ENCODE results near the gene DACH1. TPM values are rescaled to one million over a fixed set of nuclear protein-coding genes. Genes with fewer than 3 reads are reported as not detected.
A peak's percentile ranks its signal among the peaks of the same experiment; 100 is the strongest.

DACH1 gene
- total RNA-seq, 1 donor from 2014 or later, result 2.6 TPM

- peak; percentile 5 for DNase-seq (ENCODE audit: low read depth, low spot score)
Measured at GRCh38 chr13:71712988-71713653, 153.9 kb downstream of the DACH1 start.

- no peak for DNase-seq (ENCODE audit: low read depth, low spot score)
Measured at GRCh38 chr13:71704656-71705055, 162.3 kb downstream of the DACH1 start.

GRCh38 chr13:71703138-71703537, 163.9 kb downstream of the DACH1 start:
- no peak for DNase-seq (ENCODE audit: low read depth, low spot score)

- DNase-seq (ENCODE audit: low read depth, low spot score), result no peak
Measured at GRCh38 chr13:71702253-71702652, 164.8 kb downstream of the DACH1 start.

- no peak for DNase-seq (ENCODE audit: low read depth, low spot score)
Measured at GRCh38 chr13:71701741-71702140, 165.3 kb downstream of the DACH1 start.

- DNase-seq (ENCODE audit: low read depth, low spot score), result no peak
Measured at GRCh38 chr13:71699342-71699741, 167.7 kb downstream of the DACH1 start.

GRCh38 chr13:71695662-71696061, 171.3 kb downstream of the DACH1 start:
- DNase-seq (ENCODE audit: low read depth, low spot score), result no peak

- DNase-seq (ENCODE audit: low read depth, low spot score), result no peak
Measured at GRCh38 chr13:71685072-71685471, 181.9 kb downstream of the DACH1 start.

GRCh38 chr13:71681901-71682613, 184.9 kb downstream of the DACH1 start:
- no peak for DNase-seq (ENCODE audit: low read depth, low spot score)

- no peak for DNase-seq (ENCODE audit: low read depth, low spot score)
Measured at GRCh38 chr13:71677124-71677523, 189.9 kb downstream of the DACH1 start.

GRCh38 chr13:71672512-71672911, 194.5 kb downstream of the DACH1 start:
- no peak for DNase-seq (ENCODE audit: low read depth, low spot score)

- no peak for DNase-seq (ENCODE audit: low read depth, low spot score)
Measured at GRCh38 chr13:71663431-71663830, 203.6 kb downstream of the DACH1 start.

GRCh38 chr13:71661921-71662320, 205.1 kb downstream of the DACH1 start:
- DNase-seq (ENCODE audit: low read depth, low spot score), result peak; percentile 79

- DNase-seq (ENCODE audit: low read depth, low spot score), result no peak
Measured at GRCh38 chr13:71659404-71659803, 207.6 kb downstream of the DACH1 start.

- no peak for DNase-seq (ENCODE audit: low read depth, low spot score)
Measured at GRCh38 chr13:71645467-71645866, 221.5 kb downstream of the DACH1 start.

- DNase-seq (ENCODE audit: low read depth, low spot score), result no peak
Measured at GRCh38 chr13:71644579-71644978, 222.4 kb downstream of the DACH1 start.

GRCh38 chr13:71643448-71643860, 223.6 kb downstream of the DACH1 start:
- DNase-seq (ENCODE audit: low read depth, low spot score), result no peak

GRCh38 chr13:71638751-71639150, 228.3 kb downstream of the DACH1 start:
- DNase-seq (ENCODE audit: low read depth, low spot score), result no peak

GRCh38 chr13:71634602-71635443, 232.2 kb downstream of the DACH1 start:
- no peak for DNase-seq (ENCODE audit: low read depth, low spot score)

- DNase-seq (ENCODE audit: low read depth, low spot score), result no peak
Measured at GRCh38 chr13:71634182-71634581, 232.8 kb downstream of the DACH1 start.

GRCh38 chr13:71632721-71633120, 234.3 kb downstream of the DACH1 start:
- DNase-seq (ENCODE audit: low read depth, low spot score), result peak; percentile 65

- DNase-seq (ENCODE audit: low read depth, low spot score), result no peak
Measured at GRCh38 chr13:71632206-71632605, 234.8 kb downstream of the DACH1 start.

Data from pulmonary artery endothelial cell (primary cell).